Hepatocyte (in vitro differentiated cells): Measurements from ENCODE around the gene GAPVD1.

Source experiments
- CTCF ChIP-seq: fragments of 200-600 bp; sonication (generic); IDR thresholded peaks from 2 replicates; pipeline ENCODE4 v1.5.1; 2016; ENCODE audit warnings: antibody characterized with exemption, mild to moderate bottlenecking; ENCODE audit not compliant: poor library complexity
- EZH2 ChIP-seq: fragments of 200-600 bp; sonication (generic); IDR thresholded peaks from 2 replicates; pipeline ENCODE4 v1.6.1; 2016; ENCODE audit warnings: antibody characterized with exemption, mild to moderate bottlenecking, borderline replicate concordance

GRCh38 chr9:125407974-125408900, 146.6 kb downstream of the GAPVD1 start:
- TF ChIP-seq EZH2 (no peak), CTCF (peak; percentile 95)
